HG02970 (cell line): Measurements from ENCODE around the gene DRGX.

Source experiments
- ATAC-seq: cut with Tn5 transposase; IDR thresholded peaks from one replicate; pipeline ENCODE4 v1.9.1; 2021; ENCODE audit warnings: mild to moderate bottlenecking, moderate library complexity, moderate number of reproducible peaks; ENCODE audit not compliant: unreplicated experiment, low FRiP score

The DRGX gene

DNA sequence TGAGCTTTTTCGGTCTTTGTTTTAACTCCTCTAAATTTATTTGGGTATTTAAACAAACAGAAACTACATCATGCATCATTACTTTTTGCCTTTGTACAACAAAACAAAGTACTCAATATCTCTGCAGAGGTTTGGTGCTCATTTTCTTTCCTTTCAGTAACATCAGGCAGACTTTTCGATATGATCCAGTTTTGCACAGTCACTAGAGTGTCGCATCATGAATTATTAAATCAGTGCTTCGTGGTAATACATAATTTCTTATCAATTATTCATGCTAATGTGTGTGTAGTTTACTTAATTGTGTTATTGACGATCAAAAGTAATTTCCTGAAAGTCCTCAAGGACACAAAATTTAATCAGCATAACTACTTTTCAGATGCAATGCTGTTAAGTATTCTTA lies 31.8 kb downstream of the DRGX start:
- no peak for ATAC-seq

DNA sequence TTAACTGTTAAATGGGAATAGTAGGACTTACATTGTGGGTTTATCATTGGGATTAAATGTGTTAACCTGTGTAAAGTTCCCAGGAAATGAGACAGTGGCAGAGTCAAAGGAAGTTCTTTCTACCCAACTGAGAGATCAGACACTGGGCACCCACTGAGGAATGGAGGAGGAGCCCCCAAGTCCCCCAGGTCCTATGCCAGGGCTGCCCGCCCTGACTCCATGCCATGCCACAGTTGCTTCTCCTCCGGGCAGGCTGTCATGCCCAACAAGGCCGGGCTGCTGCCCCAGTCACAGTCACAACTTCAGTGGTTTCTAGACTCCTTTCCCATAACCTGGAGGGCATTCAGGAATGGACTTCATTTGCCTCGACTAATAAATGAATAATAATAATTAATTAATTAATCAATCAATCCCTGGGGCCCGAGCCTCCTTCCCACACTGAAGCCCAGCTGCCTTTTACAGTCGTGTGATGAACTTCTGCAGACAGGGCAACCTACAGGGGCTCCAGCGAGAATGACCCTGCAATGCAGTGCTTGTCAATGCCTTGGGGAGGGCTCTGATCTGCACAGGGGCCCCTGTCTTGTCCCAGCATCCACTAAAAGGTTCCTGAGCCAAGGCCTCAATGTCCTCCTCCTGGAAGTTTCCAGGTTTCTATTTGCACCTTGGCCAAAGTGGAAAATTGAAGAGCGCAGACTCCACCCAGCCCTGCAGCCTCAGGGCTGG lies 32.4 kb downstream of the DRGX start:
- no peak for ATAC-seq

DNA sequence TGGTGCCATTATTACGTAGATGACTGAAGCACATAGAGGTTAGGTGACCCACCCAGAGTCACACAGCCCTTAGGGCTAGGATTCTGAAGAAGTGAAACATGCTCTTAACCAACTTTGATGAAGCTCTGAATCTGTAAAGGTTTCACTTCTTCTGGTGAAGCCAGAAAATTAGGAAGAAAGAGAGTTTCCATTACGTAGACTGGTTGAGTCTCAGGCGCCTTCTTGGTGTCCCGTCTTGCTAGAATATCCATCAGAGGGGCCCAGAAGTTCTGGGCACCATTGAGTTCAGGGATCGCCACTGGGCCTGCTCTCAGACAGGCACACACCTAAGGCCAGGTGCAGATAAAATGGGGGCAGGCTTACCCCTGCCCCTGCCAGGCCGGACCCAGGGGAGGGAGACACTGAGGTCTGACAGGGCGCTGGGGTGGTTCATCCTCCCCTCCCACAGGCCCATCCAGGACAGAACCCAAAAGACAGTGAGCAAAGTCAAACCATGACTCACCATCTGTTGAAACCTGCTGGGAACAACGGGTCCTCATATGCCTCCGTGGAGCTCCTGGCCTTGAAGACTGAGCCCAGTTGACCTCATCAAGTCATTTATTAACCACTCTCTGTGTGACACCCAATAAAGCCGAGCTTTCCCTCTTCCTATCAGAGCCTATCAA lies 33.2 kb downstream of the DRGX start:
- peak; percentile 63 for ATAC-seq

DNA sequence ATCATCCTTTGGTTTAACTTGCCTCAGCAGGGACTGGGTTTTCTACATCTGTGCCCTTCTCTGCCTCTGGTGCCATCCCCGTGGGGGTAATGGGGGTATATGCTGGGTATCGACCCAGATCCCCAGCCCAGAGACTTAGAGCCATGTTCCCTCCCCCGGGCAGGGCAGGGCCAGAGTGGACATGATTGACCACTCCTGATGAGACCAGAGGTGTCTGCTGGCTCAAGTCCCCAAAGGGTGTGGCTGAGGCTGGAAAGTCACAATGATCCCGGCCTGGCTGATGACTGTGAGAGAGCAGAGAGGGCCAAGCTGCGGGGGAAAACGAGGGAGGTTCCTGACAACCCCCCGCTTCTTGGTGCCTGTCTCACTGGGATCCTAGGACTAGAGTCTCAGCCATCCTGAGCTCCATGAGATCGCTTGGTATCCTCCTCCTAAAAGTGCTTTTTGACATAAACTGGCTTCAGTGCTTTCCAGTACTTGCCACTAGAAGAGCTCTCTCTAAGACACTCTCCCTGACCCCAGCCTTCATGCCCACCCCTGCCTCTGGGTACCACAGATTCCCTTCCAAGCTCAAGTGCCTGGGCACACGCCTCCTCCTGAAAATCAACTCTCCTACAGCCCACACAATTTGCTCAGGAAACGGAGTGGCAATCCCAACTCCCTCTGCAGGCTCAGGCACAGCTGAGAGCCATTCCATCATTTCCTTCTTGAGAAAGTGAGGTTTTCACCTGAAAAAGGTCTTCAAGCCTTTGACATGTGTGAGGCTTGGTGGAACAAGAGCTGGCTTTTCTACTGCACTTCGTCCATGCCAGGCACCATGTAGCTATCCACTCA lies 33.9 kb downstream of the DRGX start:
- no peak for ATAC-seq

DNA sequence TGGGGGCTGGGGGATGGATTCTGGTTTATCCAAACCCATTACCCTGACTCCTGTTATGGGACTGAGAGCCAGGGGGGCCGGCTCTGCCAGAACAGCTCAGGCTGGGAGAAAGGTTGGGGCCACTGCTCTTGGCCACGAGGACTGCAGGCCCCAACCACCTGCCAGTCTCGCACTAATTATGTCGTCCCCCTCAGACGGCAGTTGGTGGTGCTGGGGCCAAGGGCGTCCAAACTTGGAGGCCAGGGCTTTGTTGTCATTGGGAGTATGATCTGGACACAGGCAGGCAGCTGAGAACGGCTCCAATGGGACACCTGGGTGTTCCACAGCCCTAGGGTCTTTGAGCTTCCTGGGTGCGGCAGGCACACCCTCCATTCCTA lies 34.7 kb downstream of the DRGX start:
- ATAC-seq = no peak

DNA sequence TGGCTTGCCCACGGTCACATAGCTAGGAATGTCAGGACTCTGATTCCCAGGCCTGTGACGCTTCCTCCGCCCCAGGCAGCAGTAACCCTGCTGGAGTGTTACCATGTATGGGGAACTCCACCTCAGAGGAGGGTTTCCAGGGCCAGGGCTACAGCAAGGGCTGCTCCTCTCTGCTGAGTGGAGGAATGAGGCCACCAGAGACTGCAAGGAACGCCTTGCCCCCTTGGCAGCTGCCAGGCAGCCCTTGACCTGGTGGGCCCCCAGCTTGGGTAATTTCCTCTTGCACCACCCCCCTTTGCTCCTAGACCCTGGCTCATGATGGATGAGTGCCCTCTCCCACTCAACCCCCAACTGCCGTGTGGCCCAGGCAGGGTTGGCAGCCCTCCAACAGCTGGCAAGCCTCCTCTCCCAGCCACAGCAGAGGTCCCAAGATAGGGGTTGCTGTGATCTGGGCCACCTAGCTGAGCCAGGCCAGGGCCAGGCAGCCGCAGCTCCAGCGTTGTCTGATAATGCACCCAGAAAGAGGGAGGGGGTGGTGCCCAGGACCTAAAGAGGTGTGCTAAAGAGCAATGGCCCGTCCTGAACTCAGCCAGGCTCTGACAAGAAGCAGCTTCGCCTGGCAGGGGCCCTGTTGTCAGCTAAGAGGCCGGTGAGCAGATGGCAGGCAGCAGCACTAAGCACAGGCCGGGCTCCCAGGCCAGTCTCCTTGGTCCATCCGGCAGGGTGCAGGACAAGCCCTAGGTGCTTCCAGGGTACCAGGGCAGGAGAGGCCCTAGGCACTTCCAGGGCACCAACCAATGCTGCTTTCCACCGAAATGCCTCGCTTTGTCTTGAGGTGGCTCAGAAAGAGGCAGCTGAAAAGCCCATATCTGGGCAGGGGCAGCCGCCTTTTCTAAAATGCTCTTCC lies 35.4 kb downstream of the DRGX start:
- ATAC-seq = no peak

DNA sequence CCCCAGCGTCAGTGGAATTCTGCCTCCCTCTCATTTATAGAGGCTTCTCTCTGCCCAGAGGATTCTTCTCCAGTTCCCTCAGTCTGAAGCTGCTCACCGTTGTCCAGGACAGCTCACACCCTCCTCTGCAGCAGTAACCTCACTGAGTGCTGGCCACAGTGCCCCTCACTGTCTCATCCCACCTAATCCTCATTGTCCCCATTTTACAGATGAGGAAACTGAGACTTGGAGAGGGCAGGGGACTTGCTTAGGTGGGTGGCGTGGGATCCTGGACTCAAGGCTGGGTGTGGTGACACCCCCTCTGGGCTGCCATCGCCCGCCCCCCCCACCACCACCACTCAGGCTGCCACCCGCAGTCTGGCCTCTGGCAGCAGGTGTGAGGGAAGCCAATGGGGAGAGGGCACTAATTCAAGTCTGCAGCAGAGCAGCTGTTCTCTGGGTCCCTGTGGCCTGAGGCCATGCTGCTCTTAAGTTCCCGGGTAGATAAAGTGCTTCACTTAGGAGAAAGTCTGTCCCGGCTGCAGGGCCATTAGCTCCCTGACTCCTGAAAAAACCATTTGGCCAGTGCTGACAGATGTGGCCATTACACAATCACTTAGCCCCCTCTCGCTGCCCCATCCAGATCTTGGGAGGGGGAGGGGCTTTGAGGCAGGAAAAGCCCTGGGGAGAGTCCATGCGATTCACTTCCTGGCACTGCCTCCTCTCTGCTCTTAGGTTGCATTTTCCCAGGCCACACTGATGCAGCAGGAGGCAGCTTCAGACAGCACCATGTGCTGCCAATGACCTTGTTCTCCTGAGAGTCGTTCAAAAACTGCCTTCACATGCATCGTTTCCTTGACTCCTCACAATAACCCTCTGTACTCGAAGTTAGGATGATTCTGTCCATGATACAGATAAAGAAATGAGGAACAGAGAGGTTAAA lies 36.3 kb downstream of the DRGX start:
- ATAC-seq = no peak

DNA sequence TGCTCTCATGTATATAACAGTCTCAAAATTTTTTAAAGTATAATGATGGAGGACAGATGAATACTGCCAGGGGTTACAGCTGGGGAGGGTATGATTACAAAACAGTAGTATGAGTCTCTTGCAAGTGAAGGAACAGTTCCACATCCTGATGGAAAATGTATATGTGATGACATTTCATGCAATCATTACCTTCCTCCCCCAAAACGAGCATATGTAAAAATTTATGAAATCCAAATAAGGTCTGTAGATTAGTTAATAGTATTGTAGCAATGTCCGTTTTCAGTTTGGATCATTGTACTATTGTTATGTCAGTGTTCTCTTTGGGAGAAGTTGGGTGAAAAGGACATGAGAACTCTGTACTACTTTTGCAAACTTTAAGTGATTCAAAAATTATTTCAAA lies 38.0 kb downstream of the DRGX start:
- no peak for ATAC-seq

DNA sequence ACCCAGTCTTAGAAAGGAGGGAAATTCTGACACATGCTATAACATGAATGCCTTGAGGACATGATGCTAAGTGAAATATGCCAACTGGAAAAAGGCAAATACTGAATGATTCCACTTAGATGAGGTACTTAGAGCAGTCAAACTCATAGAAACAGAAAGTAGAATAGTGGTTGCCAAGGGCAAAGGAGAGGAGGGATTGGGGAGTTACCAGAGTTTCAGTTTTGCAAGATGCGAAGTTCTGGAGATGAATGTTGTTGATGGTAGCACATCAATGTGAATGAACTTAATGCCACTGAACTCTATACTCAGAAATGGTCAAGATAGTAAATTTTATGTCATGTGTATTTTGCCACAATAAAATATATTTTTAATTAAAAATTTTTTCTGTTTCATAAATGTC lies 38.9 kb downstream of the DRGX start:
- no peak for ATAC-seq

DNA sequence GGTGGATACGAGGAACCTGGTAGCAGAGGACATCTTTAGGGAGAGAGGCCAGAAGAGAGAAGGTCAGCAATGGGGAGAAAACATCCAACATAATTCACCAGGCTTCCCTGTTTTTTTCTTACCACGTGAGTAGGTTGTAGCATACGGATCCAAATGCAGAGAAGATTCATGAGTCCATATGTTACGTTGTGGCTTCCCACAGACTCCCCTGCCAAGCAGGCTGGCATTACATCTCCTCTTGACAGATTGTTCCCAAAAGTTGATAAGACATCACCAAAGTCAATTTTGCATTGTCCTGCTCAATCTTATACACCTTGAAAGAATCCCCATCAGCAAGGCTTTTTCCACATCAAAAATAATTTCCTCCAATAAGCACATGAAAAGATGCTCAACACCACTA lies 39.7 kb downstream of the DRGX start:
- no peak for ATAC-seq

DNA sequence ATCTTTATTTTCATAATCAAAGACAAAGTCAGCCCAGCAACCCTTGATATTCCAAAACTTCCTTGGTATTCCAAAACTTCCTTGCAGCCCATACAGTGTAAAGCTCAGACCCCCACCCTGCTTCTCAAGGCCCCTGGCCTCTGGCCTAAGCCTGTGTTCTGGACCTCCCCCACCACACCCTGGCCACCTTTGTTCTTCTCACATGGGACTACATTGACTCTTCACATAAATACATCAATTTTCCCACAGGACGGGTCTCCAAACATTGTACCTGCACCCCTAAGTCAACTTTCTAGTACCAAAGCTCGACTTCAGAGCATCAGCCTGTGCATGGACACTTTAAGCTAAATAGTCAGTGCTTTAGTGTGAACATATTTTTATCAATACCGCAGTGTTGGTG lies 40.7 kb downstream of the DRGX start:
- ATAC-seq = no peak

DNA sequence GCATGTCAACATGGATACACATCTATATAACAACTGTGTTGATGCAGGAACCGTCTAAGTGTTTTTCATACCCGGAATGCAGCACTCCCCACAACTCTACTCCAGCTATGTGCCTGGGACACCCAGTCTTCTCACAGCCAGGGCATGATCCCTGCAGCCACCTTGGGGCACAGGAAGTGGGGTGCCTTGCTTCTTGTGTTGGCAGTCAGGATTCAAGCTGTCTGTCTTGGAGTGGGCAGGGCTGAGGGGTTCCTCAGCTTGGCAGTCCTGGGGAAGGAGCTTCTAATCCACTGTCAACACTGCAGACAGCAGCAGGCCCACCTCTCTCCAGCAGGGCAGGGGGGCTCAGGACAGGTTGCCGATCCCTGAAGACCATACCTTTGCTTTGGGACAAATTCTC lies 41.3 kb downstream of the DRGX start:
- ATAC-seq = no peak

DNA sequence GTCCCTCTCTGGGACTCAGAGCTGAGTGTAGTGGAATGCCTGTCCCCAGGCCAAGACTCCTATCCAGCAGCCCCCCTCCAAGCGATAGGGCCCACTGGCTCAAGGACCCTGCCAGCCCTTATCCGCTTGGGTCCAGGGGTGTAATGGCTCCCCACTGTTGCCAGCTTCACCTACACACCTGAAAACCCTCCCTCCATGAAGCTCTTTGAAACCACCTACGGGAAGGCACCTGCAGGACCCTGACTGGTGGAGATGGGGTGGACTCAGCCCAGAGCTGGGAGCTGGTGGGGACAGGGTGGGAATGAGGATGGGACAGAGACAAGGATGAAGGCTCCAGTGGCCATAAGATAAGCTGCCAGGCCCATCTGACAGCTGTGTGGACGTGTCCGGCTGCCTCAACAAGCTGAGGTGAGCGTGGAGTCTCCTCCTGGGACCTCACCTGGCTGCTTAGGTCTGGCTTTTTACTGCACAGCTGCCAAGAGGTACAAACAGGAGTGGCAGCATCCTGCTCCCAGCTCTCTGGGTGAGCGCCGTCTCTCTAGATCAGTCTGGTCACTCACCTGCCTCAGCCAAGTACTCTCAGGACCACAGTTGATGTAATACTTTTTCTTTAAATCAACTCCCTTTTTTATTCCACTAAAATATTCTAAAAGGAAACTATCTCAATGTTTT lies 41.9 kb downstream of the DRGX start:
- ATAC-seq = no peak

DNA sequence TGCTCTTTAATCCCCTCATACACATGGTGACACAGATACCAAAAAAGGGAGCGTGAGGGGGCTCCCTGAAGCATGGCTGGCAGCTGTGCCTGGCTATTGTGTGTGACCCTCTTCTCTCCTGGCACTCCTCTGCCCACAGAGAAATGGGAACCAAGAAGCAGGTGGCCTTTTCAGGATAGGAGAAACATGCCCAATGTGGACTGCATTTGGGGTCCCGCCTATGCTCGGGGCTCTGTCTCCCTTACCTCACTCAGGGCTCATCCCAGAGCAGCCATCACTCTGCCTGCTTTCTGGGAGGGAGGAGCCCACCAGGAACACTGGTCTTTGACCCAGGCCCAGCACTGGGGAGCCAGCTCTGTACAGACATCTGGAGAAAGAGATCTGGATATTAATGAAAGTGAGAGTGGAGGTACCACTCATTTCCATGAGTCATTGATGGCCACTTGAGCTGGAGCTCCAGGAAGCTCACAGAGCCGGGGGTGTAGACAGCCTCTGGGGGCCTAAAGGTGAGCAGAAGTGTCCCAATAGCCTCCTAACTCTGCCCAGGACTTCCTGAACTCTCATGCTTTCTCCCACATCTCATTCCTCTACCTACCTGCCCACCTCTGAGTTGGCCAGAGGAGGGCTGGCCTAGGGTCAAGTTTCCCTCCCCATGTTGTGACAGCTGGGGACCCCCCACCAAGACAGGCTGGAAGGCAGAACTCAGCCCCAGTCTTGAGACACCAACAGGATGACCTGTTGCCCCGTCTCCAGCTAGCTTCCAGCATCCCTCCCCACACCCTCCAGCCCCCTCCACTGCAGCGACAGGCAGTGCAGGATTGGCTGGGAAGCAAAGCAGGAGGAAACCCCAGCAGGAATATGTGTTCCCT lies 42.6 kb downstream of the DRGX start:
- no peak for ATAC-seq

DNA sequence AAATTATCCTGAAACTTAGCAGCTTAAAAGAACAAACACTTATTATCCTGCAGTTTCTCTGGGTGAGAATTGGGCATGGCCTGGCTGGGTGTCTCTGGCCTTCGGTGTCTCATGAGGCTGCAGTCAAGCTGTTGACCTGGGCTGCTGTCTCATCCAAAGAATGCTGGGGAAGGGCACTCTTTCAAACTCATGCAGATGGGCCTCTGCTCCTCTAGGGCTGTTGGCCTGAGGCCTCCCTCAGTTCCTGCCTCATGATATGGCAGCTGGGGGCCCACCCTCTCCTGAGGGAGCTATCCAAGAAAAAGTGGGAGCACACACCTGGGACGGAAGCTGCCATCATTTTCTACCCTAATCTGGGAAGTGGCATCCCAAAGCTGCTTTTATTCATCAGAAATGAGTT lies 43.6 kb downstream of the DRGX start:
- no peak for ATAC-seq

DNA sequence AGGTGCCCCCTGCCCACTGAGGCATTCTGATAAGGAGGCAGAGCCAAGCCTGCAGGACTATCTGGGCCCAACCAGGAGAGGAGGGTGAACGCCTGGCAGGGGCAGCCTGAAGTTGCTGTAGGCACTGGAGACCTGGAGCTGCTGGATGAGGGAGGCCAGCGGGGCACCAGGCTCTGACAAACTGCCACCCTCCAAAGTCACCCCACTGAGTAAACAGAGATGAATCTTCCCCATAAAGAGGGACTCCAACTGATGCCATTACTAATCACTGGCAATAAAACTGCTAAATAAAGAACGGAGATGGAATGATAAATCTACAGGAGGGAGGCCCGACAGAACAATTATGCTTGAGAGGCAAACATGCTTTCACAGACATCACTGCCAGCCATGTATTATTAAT lies 44.2 kb downstream of the DRGX start:
- no peak for ATAC-seq

DNA sequence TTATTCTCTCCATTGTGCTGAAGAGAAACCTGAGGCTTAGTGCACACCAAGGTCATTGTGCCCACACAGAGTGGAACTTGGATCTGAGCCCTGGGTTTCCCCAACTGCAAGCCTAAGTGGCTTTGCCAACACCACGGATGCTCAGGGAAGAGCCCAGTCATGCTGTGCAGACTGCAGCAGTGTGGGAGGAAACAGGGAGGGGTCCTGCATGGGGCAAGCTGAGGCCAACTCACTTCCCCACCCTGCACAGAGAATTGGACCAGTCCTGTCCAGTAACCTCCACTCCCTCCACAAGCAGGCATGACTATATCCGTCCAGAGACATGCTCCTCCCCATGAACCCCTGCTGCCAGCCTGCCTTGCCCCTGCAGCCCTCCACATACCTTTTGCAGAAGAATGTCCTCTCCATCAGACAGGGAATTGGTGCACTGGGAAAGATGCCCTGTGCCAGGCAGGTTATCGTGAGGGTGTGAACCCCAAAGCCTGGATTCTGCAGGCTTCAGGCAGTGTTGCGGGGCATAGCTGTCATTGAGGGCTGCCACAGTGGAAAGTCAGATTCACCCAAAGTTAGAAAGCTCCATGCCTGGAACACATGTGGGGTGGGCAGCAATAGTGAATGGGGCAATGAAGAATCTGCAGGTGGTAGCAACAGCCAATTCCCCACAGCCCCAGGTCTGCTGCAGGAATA lies 44.9 kb downstream of the DRGX start:
- no peak for ATAC-seq
